Measurements from ENCODE around the gene SDS. TPM values are rescaled to one million over a fixed set of nuclear protein-coding genes. Genes with fewer than 3 reads are reported as not detected.

SDS gene
- total and polyA plus RNA-seq, 2 of the 13 experiments (the other 11 are each of a cell fraction or from before 2014, with no cell fraction given): not detected

- BruUV-seq (replicated peaks): no TSS peak
- Histone ChIP-seq H3K4me2 (ENCODE audit: low read depth, low read length) (no peak overlapping the region), H3K36me3 (replicated peaks in 1 of 2; ENCODE audit: control insufficient read depth in 1 of 2, insufficient read depth in 2 of 2, low read length in 2 of 2) (0 out of 5 replicates have a peak, but pooled peaks cover 1 to 2% of the 10 kb centered on the region in 2 experiments), H2AFZ (ENCODE audit: low read length) (no peak overlapping the region), H3K27me3 (ENCODE audit: control insufficient read depth in 1 of 2, insufficient read depth in 2 of 2, low read length in 2 of 2) (no peaks in the 10 kb centered on the region), H4K20me1 (ENCODE audit: insufficient read depth, low read length) (no peaks in the 10 kb centered on the region; the same call in 1 of the 2 replicates), H3K9ac (ENCODE audit: insufficient read depth, low read depth, low read length) (no peak overlapping the region), H3K4me3 (replicated peaks in 1 of 3; ENCODE audit: insufficient read depth in 1 of 3, low read depth in 2 of 3, low read length in 3 of 3) (no peak overlapping the region), H3K27ac (ENCODE audit: extremely low read length, insufficient read depth, low read length) (no peak overlapping the region), H3K4me1 (ENCODE audit: insufficient read depth, low read length) (0 out of 2 replicates have a peak, but pooled peaks cover 9% of the 10 kb centered on the region), H3K79me2 (ENCODE audit: insufficient read depth, low read length) (no peaks in the 10 kb centered on the region), H3K9me3 (ENCODE audit: low read length) (no peaks in the 10 kb centered on the region)
- CTCF ChIA-PET (ENCODE audit: low intra/inter-chr PET ratio, low total read pairs): no interaction called here
- 95% methylated on average over 3 of the region's 3 CpGs for WGBS (ENCODE audit: low lambda C conversion rate)
- TF ChIP-seq ZSCAN20 (CRISPR knock-in tag; IDR thresholded peaks at IDR 0.05; ENCODE audit: borderline replicate concordance) (no peak), ZNF629 (CRISPR knock-in tag; conservative IDR thresholded peaks at IDR 0.05) (peak; percentile 52)
- intact Hi-C loops (cut with micrococcal nuclease; ENCODE audit: unreplicated experiment) (no loop called here), in situ Hi-C loops (cut with HindIII; ENCODE audit: extremely low pct_ligation_motif_present, low pct_unique_long_range_greater_than_20kb) (no loop called here)
- FAIRE-seq (no peak), ATAC-seq (no peak), DNase-seq (ENCODE audit: low spot score) (no peak)
- POLR2A ChIA-PET: no interaction called here
These were observed 12.5 kb downstream of the SDS start for GRCh38 chr12:113391145-113391544.

- TSS peak; percentile 86 for BruUV-seq (replicated peaks)
These were observed 13.3 kb downstream of the SDS start for GRCh38 chr12:113390064-113391043.

More at GRCh38 chr12:113390064-113391043, 13.3 kb downstream of the SDS start:
- TF ChIP-seq ZNF224 (CRISPR knock-in tag; IDR thresholded peaks at IDR 0.05) (no peak), NONO (IDR thresholded peaks at IDR 0.05) (0 out of 2 replicates have a peak, but pooled peaks have one; percentile 21), NONO (CRISPR knock-in tag; conservative IDR thresholded peaks at IDR 0.05) (no peak), FOXP1 (IDR thresholded peaks at IDR 0.05) (peak; percentile 27; the same call in 1 of the 2 replicates), FOXP1 (CRISPR knock-in tag; IDR thresholded peaks at IDR 0.05) (no peak), CAMTA2 (CRISPR knock-in tag; IDR thresholded peaks at IDR 0.05; ENCODE audit: borderline replicate concordance) (no peak), LCORL (IDR thresholded peaks at IDR 0.05) (peak; percentile 6; the same call in 1 of the 2 replicates), LCORL (CRISPR knock-in tag; IDR thresholded peaks at IDR 0.05) (no peak), ZNF230 (CRISPR knock-in tag; IDR thresholded peaks at IDR 0.05) (no peak), CHD4 (IDR thresholded peaks at IDR 0.05; ENCODE audit: borderline replicate concordance, low read length) (no peak), RELA (CRISPR knock-in tag; IDR thresholded peaks at IDR 0.05) (no peak), ZNF251 (CRISPR knock-in tag; IDR thresholded peaks at IDR 0.05) (no peak), HNF1B (CRISPR knock-in tag; IDR thresholded peaks at IDR 0.05) (no peak)
- in situ Hi-C loops (cut with HindIII; ENCODE audit: extremely low pct_ligation_motif_present, low pct_unique_long_range_greater_than_20kb): no loop called here
- Histone ChIP-seq H2AFZ (ENCODE audit: low read length) (no peak overlapping the region), H3K4me1 (ENCODE audit: insufficient read depth, low read length) (0 out of 2 replicates have a peak, but pooled peaks cover 9% of the 10 kb centered on the region), H3K4me3 (replicated peaks in 1 of 3; ENCODE audit: insufficient read depth in 1 of 3, low read depth in 2 of 3, low read length in 3 of 3) (no peak overlapping the region), H3K27me3 (ENCODE audit: control insufficient read depth in 1 of 2, insufficient read depth in 2 of 2, low read length in 2 of 2) (no peaks in the 10 kb centered on the region), H3K9ac (ENCODE audit: insufficient read depth, low read depth, low read length) (no peak overlapping the region), H3K79me2 (ENCODE audit: insufficient read depth, low read length) (no peaks in the 10 kb centered on the region), H3K27ac (ENCODE audit: extremely low read length, insufficient read depth, low read length) (no peak overlapping the region), H4K20me1 (ENCODE audit: insufficient read depth, low read length) (no peaks in the 10 kb centered on the region; the same call in 1 of the 2 replicates), H3K4me2 (ENCODE audit: low read depth, low read length) (no peak overlapping the region), H3K36me3 (replicated peaks in 1 of 2; ENCODE audit: control insufficient read depth in 1 of 2, insufficient read depth in 2 of 2, low read length in 2 of 2) (0 out of 5 replicates have a peak, but pooled peaks cover 1 to 8% of the 10 kb centered on the region in 2 experiments), H3K9me3 (ENCODE audit: low read length) (no peaks in the 10 kb centered on the region)
- intact Hi-C loops (cut with micrococcal nuclease; ENCODE audit: unreplicated experiment): no loop called here
- CTCF ChIA-PET (ENCODE audit: low intra/inter-chr PET ratio, low total read pairs): no interaction called here
- 94% methylated on average over 6 of the region's 6 CpGs for WGBS (ENCODE audit: low lambda C conversion rate)
- no peak for ATAC-seq
- POLR2A ChIA-PET: no interaction called here
- FAIRE-seq: no peak
- no peak for DNase-seq (ENCODE audit: low spot score)
